GM18517 (cell line): ENCODE results near the gene PRKG2.
"Not testable (repeated sequence)": the region's sequence is repeated elsewhere in the genome, so short reads cannot be mapped to it uniquely, and the experiment has no call there.

ENCODE experiments used
- ATAC-seq: cut with Tn5 transposase; IDR thresholded peaks from one replicate; pipeline ENCODE4 v1.9.1; 2021; ENCODE audit warnings: mild to moderate bottlenecking, moderate library complexity; ENCODE audit not compliant: unreplicated experiment

The PRKG2 gene

GRCh38 chr4:81164126-81164525 is 50.9 kb downstream of the PRKG2 start:
- ATAC-seq, result no peak

- no peak for ATAC-seq
These were observed 52.1 kb downstream of the PRKG2 start for GRCh38 chr4:81162752-81163458.

GRCh38 chr4:81153714-81154323 is 61.2 kb downstream of the PRKG2 start:
- not testable (repeated sequence) for ATAC-seq

GRCh38 chr4:81152839-81153713 is 61.9 kb downstream of the PRKG2 start:
- no peak for ATAC-seq

GRCh38 chr4:81149976-81150375 is 65.0 kb downstream of the PRKG2 start:
- ATAC-seq, result no peak

- no peak for ATAC-seq
These were observed 66.4 kb downstream of the PRKG2 start for GRCh38 chr4:81148576-81148975.

GRCh38 chr4:81146466-81146865 is 68.6 kb downstream of the PRKG2 start:
- ATAC-seq, result no peak

- ATAC-seq, result no peak
These were observed 71.8 kb downstream of the PRKG2 start for GRCh38 chr4:81143183-81143582.

GRCh38 chr4:81142744-81143143 is 72.3 kb downstream of the PRKG2 start:
- no peak for ATAC-seq

GRCh38 chr4:81137894-81138293 is 77.1 kb downstream of the PRKG2 start:
- no peak for ATAC-seq

GRCh38 chr4:81137446-81137845 is 77.6 kb downstream of the PRKG2 start:
- ATAC-seq, result no peak

- ATAC-seq, result no peak
These were observed 78.7 kb downstream of the PRKG2 start for GRCh38 chr4:81136161-81136905.

- no peak for ATAC-seq
These were observed 79.5 kb downstream of the PRKG2 start for GRCh38 chr4:81135501-81135900.

GRCh38 chr4:81131563-81131962 is 83.5 kb downstream of the PRKG2 start:
- no peak for ATAC-seq

- no peak for ATAC-seq
These were observed 84.0 kb downstream of the PRKG2 start for GRCh38 chr4:81131066-81131465.

- ATAC-seq, result no peak
These were observed 84.5 kb downstream of the PRKG2 start for GRCh38 chr4:81130569-81130968.

- ATAC-seq, result no peak
These were observed 95.0 kb downstream of the PRKG2 start for GRCh38 chr4:81120055-81120454.

- ATAC-seq, result no peak
These were observed 96.9 kb downstream of the PRKG2 start for GRCh38 chr4:81118086-81118485.

- ATAC-seq, result no peak
These were observed 98.5 kb downstream of the PRKG2 start for GRCh38 chr4:81116566-81116965.

GRCh38 chr4:81113024-81113423 is 102.0 kb downstream of the PRKG2 start:
- ATAC-seq, result no peak

GRCh38 chr4:81109356-81109755 is 105.7 kb downstream of the PRKG2 start:
- no peak for ATAC-seq
